Activated naive CD4-positive, alpha-beta T cell treated with anti-CD3 and anti-CD28 coated beads, Interleukin-2, amount 50 U/mL, for 16 hours (primary cell): ENCODE results near the gene ARR3.
"Not testable (repeated sequence)": the region's sequence is repeated elsewhere in the genome, so short reads cannot be mapped to it uniquely, and the experiment has no call there.

Experiments
- DNase-seq: peaks from one replicate; pipeline ENCODE4 v3.0.0-alpha.2; 2020

The ARR3 gene

DNA sequence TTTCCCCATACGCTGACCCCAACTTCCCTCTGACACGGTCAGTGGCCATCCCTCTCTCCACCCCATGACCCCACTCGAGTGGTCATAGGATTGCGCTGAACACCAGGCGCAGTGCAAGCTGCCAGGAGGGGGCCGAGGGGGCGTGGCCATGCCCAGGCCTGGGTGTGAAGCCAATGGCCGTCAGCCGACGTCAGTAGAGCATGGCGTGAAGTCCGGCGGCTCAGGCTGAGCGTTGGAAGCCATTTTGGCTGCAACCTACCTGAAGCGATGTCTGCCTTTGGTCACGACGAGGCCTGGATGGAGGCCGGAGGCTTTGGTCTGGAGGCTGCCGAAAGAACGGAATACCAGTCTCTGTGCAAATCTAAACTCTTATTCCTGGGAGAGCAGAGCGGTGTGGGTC lies 13.8 kb downstream of the ARR3 start, which contains the start of gene RAB41:
Gene RAB41, plus strand, starts transcription at position 222 of the 400 bp plus-strand sequence. Its CDS starts 46 bp downstream, at position 268.
- DNase-seq: no peak

DNA sequence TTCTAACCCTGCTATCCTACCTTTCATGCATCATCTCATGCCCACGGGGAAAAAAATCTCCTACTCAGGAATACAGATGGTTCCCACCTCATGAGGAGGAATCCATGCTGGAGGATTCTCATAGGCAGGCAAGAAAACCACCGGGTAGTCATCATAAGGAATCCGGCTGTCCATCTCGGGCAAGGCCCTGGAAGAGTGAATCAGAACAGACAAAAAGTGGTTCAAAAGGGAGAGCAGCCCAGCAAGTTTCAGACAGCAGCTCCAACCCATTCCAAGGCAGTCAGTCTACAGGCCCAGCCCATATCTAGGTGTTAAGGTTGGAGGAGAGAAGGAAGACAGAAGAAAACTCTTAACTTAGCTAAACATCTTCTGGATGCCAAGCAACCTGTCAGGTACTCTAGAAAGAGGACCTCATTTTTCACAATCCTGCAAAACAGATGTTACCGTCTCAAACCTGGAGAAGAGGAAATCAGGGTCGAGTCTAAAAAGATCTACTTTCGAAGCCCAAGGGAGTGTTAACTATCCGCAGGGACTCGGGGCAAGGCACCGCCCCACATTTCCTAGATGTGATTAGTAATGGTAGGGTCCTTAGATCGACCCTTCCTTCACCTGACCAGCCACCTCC lies 21.1 kb downstream of the ARR3 start:
- no peak for DNase-seq

DNA sequence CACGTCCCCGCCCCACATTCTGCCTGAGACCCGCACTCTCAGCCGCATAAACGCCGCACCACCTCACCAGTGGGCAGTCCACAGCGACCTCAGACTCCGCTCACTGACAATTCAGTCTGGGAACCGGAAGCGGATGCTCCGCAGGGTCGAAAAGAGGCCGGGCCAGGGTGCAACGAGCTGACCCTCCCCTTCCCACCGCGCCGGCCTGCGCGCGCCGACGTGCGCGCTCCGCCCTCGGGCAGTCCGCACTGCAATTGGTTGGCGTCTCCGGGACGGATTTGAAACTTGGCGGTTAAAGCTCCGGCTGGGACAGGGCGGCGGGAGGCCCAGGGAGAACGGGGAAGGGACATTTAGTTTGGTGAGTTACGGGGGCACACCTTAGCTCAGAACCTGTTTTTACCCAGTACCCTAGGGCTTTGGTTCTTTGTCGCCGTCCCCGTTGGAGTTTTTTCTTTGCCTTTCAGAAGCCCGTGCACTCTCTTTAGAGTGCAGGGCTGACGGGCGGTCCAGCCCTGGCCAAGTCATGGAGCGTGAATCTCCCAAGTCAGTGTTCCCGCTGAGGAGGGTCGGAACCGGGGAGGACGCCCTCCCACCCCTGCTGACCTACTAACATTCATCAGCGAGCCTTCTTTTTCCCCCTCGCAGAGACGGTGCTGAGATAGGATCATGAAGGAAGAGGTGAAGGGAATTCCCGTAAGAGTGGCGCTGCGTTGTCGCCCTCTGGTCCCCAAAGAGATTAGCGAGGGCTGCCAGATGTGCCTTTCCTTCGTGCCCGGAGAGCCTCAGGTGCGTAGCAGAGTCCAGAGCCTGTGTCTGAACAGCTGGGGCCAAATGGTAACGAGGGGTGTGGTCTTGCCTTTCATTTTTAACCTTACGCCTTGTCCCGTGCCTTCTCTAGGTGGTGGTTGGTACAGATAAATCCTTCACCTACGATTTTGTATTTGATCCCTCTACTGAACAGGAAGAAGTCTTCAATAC lies 21.9 kb downstream of the ARR3 start, which contains the start of the genes KIF4A and PDZD11:
Gene KIF4A, plus strand, starts transcription at position 312 of the 978 bp plus-strand sequence. Its CDS starts 355 bp downstream, at position 667.
Gene PDZD11, minus strand, starts transcription at position 135 of the 978 bp plus-strand sequence. CDS start 586 bp downstream, outside the sequence.
- DNase-seq: peak; percentile 71

DNA sequence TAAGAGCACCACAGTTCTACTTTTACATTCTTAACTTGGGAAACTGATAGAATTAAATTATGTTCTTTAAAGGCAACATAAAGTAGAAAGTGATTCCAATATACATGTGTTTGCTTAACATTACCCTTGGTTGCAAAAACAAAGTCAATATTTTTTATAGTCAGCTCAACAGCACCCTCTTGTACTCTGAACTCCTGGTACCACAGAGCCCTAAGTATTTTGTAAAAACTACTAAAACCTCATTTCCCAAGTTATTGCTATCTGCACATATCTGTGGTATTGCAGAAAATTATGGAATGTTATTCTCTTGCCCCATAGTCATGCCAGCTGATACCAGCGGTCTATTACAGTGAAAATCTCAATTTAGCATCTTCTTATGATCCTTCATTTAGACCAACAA lies 24.7 kb downstream of the ARR3 start:
- DNase-seq: no peak

DNA sequence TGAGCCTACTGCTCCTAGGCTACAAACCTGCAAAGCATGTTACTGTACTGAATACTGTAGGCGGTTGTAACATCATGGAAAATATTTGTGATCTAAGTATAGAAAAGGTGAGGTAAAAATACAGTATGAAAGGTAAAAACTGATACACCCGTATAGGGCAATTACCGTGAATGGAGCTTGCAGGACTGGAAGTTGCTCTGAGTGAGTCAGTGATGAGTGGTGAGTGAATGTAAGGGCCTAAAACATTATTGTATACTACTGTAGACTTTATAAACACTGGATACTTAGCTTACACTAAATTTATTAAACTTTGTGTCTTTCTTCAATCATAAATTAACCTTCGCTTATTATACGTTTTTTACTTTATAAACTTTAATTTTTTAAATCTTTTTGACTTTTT lies 25.5 kb downstream of the ARR3 start:
- DNase-seq: no peak

DNA sequence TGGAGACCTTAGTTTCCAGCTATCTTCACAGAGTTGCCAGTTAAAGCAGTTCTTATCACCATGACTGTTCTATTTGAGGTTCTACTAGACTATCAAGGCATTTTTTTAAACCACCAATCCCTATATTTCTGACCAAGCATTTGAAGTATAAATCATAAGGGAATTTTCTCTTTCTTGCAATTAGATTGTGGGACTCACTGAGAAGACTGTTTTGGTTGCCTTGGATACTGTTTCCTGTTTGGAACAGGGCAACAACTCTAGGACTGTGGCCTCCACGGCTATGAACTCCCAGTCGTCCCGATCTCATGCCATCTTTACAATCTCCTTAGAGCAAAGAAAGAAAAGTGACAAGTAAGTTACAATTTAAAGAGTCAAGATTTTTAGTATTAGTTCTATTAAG lies 33.6 kb downstream of the ARR3 start:
- no peak for DNase-seq

DNA sequence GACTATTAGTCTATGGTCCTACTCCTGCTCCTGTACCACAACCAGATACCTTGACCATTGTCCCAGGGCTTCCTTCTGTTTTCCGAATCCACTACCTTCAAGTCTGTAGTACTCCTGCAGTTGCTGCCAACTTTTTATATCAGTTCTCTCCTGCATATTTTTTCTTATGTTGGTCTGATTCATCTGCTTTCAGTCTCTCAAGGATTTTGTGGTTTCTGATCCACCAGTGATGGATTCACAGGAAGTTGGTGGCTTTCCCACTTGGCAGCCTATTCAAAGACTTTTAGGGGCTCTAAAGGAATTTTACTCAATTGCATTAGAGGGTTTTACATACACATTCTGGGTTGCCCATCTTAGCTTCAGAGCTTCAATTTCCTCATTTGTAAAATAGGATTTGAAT lies 45.4 kb downstream of the ARR3 start:
- no peak for DNase-seq

DNA sequence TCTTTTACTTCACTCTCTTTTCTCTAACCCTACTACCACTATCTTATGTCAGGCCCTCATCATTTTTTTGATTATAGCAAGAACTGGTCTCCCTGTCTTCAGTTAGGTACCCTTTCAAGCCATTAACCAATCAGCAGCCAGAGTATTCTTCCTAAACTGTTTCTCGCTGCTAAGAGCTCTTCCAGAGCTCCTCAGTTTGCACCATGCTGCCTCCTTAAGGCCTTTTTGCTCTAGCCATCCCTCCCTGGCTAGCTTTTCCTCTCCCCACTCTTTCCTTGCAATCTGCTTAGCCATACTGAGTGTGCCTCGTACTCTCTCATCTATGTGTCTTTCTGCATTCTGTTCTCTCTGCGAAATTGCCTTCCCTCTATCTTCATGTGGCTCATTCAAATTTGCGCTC lies 54.6 kb downstream of the ARR3 start:
- DNase-seq: no peak

DNA sequence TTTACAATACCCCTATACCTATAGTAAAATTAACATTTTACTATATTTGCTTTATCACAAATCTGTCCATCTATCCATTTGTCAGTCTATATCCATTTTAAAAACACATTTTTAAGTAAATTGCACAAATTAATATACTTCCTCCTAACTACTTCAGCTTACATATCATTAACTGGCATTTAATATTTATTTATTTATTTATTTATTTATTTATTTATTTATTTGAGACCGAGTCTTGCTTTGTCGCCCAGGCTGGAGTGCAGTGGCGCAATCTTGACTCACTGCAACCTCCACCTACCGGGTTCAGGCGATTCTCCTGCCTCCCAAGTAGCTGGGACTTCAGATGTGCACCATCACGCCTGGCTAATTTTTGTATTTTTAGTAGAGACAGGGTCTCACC lies 55.5 kb downstream of the ARR3 start:
- not testable (repeated sequence) for DNase-seq

DNA sequence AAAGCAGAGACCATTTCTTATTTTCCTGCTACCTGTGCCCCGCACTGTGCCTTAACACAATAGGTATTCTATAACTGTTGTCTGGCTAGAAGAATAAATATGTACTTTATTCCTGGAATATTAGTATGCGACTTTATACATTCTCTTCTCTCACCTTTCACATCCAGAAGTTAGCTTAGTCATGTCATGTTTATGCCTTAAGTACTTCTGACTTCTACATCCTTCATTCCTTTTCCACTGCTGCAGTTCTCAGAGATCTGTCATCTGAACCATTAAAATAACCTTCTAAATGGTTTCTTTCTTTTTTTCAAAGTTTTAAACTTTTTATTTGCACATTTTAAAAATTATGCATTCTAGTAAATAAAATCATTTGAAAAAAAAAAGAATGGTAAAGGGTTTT lies 56.2 kb downstream of the ARR3 start:
- no peak for DNase-seq

DNA sequence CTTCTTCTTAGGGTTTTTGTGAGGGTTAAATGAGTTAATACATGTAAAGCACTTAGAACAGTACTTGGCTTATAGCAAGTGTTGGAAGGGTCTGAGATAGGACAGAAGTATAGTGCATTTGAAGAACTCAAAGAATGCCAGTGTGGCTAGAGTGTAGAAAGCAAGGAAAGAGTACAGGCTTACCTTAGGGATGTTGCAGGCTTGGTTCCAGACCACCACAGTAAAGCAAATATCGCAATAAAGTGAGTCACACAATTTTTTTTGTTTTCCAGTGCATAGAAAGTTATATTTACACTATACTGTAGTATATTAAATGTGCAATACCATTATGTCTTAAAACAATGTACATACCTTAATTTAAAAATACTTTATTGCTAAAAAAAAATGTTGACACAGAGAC lies 63.0 kb downstream of the ARR3 start:
- no peak for DNase-seq
